ENCODE results near the gene RASD1.
A peak's percentile ranks its signal among the peaks of the same experiment; 100 is the strongest.

The RASD1 gene

DNA sequence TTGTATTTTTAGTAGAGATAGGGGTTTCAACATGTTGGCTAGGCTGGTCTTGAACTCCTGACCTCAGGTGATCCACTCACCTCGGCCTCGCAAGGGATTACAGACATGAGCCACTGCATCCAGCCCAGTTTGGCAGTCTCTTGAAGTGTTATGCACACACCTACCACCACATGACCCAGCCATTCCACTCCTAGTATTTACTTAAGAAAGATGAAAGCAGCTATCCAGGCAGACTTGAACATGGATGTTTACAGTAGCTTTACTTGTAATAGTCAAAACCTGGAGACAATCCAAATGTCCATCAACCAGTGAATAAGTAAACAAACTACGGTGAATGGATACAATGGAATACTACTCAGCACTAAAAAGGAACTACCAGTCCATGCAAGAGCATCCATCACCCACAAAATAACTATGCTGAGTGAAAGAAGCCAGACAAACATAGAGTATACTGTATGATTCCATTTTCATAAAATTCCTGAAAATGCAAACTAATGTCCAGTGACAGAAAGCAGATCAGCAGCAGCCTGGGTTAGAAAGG lies 37.8 kb upstream of the RASD1 start:
- no peak overlapping the region for H3K27ac ChIP-seq (replicated peaks)
- no peak for DNase-seq (ENCODE audit: low read depth in 1 of 2, low spot score in 1 of 2)
- TF ChIP-seq, protein P1, sequence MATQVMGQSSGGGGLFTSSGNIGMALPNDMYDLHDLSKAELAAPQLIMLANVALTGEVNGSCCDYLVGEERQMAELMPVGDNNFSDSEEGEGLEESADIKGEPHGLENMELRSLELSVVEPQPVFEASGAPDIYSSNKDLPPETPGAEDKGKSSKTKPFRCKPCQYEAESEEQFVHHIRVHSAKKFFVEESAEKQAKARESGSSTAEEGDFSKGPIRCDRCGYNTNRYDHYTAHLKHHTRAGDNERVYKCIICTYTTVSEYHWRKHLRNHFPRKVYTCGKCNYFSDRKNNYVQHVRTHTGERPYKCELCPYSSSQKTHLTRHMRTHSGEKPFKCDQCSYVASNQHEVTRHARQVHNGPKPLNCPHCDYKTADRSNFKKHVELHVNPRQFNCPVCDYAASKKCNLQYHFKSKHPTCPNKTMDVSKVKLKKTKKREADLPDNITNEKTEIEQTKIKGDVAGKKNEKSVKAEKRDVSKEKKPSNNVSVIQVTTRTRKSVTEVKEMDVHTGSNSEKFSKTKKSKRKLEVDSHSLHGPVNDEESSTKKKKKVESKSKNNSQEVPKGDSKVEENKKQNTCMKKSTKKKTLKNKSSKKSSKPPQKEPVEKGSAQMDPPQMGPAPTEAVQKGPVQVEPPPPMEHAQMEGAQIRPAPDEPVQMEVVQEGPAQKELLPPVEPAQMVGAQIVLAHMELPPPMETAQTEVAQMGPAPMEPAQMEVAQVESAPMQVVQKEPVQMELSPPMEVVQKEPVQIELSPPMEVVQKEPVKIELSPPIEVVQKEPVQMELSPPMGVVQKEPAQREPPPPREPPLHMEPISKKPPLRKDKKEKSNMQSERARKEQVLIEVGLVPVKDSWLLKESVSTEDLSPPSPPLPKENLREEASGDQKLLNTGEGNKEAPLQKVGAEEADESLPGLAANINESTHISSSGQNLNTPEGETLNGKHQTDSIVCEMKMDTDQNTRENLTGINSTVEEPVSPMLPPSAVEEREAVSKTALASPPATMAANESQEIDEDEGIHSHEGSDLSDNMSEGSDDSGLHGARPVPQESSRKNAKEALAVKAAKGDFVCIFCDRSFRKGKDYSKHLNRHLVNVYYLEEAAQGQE (IDR thresholded peaks at IDR 0.05; ENCODE audit: insufficient replicate concordance, low read depth), result no peak
- no peak for TF ChIP-seq GABPA (IDR thresholded peaks at IDR 0.05; ENCODE audit: low read depth)
- no peak for TF ChIP-seq SPI1 (IDR thresholded peaks at IDR 0.05; ENCODE audit: borderline replicate concordance, low read depth)
- TF ChIP-seq, protein P2, sequence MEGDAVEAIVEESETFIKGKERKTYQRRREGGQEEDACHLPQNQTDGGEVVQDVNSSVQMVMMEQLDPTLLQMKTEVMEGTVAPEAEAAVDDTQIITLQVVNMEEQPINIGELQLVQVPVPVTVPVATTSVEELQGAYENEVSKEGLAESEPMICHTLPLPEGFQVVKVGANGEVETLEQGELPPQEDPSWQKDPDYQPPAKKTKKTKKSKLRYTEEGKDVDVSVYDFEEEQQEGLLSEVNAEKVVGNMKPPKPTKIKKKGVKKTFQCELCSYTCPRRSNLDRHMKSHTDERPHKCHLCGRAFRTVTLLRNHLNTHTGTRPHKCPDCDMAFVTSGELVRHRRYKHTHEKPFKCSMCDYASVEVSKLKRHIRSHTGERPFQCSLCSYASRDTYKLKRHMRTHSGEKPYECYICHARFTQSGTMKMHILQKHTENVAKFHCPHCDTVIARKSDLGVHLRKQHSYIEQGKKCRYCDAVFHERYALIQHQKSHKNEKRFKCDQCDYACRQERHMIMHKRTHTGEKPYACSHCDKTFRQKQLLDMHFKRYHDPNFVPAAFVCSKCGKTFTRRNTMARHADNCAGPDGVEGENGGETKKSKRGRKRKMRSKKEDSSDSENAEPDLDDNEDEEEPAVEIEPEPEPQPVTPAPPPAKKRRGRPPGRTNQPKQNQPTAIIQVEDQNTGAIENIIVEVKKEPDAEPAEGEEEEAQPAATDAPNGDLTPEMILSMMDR (IDR thresholded peaks at IDR 0.05; ENCODE audit: insufficient read depth, low read length), result no peak
- no peak for TF ChIP-seq POLR2AphosphoS5 (IDR thresholded peaks at IDR 0.05; ENCODE audit: low read depth)
- H3K27me3 ChIP-seq (ENCODE audit: insufficient read depth, poor library complexity, severe bottlenecking), result no peaks in the 10 kb centered on the region
- H3K4me3 ChIP-seq (replicated peaks; ENCODE audit: insufficient read depth, low read length), result no peak overlapping the region

DNA sequence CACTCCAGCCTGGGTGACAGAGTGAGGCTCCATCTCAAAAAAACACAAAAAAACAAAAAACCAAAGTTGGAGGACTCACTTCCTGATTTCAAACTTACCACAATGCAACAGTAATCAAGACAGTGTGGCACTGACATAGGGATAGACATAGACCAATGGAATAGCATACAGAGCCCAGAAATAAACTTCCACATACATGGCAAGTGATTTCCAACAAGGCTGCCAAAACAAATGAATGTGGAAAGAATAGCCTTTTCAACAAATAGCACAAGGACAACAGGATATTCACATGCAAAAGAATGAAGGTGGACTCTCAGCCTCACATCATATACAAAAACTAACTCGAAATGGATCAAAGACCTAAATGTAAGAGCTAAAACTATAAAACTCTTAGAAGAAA lies 36.8 kb upstream of the RASD1 start:
- Histone ChIP-seq H3K27me3 (ENCODE audit: insufficient read depth, poor library complexity, severe bottlenecking) (no peaks in the 10 kb centered on the region), H3K27ac (replicated peaks) (no peak overlapping the region), H3K4me3 (replicated peaks; ENCODE audit: insufficient read depth, low read length) (no peak overlapping the region)
- TF ChIP-seq SPI1 (IDR thresholded peaks at IDR 0.05; ENCODE audit: borderline replicate concordance, low read depth) (peak; percentile 47; the same call in 1 of the 2 replicates), GABPA (IDR thresholded peaks at IDR 0.05; ENCODE audit: low read depth) (no peak)
- DNase-seq (ENCODE audit: low read depth in 1 of 2, low spot score in 1 of 2), result no peak

DNA sequence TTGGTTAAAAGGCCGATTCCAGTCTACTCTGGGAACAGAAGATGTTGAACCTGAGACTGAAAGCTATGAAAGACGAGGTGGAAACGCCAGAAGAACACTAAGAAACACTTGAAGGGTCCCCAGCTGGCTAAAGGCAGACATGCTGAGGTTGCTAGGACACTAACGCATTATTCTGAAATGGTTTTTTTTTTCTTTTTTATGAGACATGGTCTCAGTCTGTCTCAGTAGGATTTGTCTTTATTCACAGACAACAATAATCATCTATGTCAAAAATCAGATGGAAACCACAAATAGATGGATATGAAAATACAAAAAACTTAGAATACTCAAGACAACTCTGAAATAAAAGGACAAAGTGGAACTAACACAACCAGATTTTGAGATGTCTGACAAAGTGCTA lies 35.0 kb upstream of the RASD1 start:
- H3K4me3 ChIP-seq (replicated peaks; ENCODE audit: insufficient read depth, low read length), result no peak overlapping the region
- H3K27me3 ChIP-seq (ENCODE audit: insufficient read depth, poor library complexity, severe bottlenecking), result no peaks in the 10 kb centered on the region
- DNase-seq (ENCODE audit: low read depth in 1 of 2, low spot score in 1 of 2), result no peak
- H3K27ac ChIP-seq (replicated peaks), result no peak overlapping the region
- TF ChIP-seq POLR2AphosphoS5 (IDR thresholded peaks at IDR 0.05; ENCODE audit: low read depth), result no peak
- no peak for TF ChIP-seq SPI1 (IDR thresholded peaks at IDR 0.05; ENCODE audit: borderline replicate concordance, low read depth)
- TF ChIP-seq, protein P1 (IDR thresholded peaks at IDR 0.05; ENCODE audit: insufficient replicate concordance, low read depth), result no peak
- no peak for TF ChIP-seq GABPA (IDR thresholded peaks at IDR 0.05; ENCODE audit: low read depth)
- TF ChIP-seq, protein P2 (IDR thresholded peaks at IDR 0.05; ENCODE audit: insufficient read depth, low read length), result no peak

DNA sequence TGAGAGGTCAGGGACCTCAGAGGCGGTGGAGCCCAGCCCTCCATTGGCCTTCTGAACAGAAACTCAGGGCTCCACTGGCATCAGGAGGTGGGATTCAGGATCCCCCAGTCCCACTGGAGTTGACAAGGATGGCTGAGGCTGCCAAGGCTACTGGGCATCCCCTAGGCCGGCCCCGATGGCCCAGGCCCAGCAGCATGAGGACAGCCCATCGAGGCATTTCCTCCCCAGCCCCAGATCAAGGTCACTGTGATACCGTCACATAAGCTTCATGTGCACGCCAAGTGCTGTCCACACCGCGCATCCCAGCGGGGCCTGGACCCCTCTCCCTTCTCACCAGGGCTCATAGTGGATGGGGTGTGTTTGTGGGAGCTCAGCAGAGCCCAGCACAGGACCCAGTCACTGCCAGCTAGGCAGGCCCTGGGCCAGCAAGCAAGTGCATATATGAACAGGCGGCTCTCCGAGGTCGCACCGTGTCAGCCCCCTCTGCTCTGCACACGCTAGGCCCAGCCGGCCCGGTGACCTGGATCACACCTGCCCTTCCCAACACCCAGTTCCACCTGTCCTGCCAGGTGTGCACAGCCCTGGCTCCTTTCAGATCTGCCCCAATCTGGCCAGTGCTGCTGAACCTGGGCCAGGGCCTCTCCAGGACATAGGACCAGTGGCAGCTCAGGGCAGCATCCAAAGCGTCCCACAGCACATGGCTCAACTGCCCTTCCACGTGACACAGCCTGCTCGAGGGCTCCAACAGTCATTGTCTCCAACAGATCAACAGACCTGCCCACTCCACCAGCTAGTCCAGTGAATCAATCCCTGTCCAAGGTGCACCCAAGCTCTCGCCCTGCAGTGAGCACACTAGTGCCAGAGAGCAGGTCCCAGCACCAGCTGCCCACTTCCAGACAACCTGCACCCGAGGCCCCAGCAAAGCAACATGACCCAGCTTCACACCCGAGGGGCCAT lies 32.8 kb upstream of the RASD1 start:
- Histone ChIP-seq H3K27me3 (ENCODE audit: insufficient read depth, poor library complexity, severe bottlenecking) (no peaks in the 10 kb centered on the region), H3K27ac (replicated peaks) (no peak overlapping the region), H3K4me3 (replicated peaks; ENCODE audit: insufficient read depth, low read length) (no peak overlapping the region)
- DNase-seq (ENCODE audit: low read depth in 1 of 2, low spot score in 1 of 2), result no peak
- TF ChIP-seq SPI1 (IDR thresholded peaks at IDR 0.05; ENCODE audit: borderline replicate concordance, low read depth), result no peak
- TF ChIP-seq GABPA (IDR thresholded peaks at IDR 0.05; ENCODE audit: low read depth), result no peak
- TF ChIP-seq POLR2AphosphoS5 (IDR thresholded peaks at IDR 0.05; ENCODE audit: low read depth), result no peak
- TF ChIP-seq, protein P2 (IDR thresholded peaks at IDR 0.05; ENCODE audit: insufficient read depth, low read length), result no peak
- TF ChIP-seq, protein P1 (IDR thresholded peaks at IDR 0.05; ENCODE audit: insufficient replicate concordance, low read depth), result no peak

Data from HL-60 (cell line).